M059J (cell line): ENCODE results near the gene KCNJ9. TPM values are rescaled to one million over a fixed set of nuclear protein-coding genes. Genes with fewer than 3 reads are reported as not detected.
"Not testable (repeated sequence)": the region's sequence is repeated elsewhere in the genome, so short reads cannot be mapped to it uniquely, and the experiment has no call there.

ENCODE experiments used
- DNase-seq: peaks from one replicate; pipeline ENCODE4 v3.0.0-alpha.2; 2012; ENCODE audit warnings: low read depth
- total RNA-seq: library from RNA; depleted of rRNA; stranded (reverse); fragments of >200 nt; shearing (Covaris generic); gene quantifications from 2 replicates; pipeline ENCODE4 v1.2.3, GENCODE V29; 2014

The KCNJ9 gene
- total RNA-seq, 1 experiment from 2014 or later: not detected

GRCh38 chr1:160103658-160104408 lies 22.5 kb downstream of the KCNJ9 start:
- DNase-seq: no peak

DNA sequence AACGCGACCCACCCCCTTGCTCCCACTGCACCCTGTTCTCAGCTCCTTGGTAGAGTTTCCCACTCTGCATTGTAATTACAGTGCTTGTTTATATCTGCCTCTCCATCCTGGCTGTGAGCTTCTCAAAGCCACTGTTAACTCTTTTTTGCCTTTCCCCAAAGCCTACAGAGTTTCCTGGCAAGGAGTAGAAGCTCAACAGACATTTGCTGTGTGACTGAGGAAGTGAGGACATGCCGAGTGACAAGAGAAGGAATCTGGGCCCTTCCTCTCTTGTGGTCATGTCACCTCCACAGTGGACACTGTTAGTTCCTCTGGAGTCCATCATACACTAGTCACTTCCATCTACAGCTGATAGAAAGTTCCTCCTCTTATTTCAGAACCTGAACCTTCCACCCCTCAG lies 23.1 kb downstream of the KCNJ9 start:
- no peak for DNase-seq

- DNase-seq: no peak
Measured at GRCh38 chr1:160105155-160105554, 23.8 kb downstream of the KCNJ9 start.

DNA sequence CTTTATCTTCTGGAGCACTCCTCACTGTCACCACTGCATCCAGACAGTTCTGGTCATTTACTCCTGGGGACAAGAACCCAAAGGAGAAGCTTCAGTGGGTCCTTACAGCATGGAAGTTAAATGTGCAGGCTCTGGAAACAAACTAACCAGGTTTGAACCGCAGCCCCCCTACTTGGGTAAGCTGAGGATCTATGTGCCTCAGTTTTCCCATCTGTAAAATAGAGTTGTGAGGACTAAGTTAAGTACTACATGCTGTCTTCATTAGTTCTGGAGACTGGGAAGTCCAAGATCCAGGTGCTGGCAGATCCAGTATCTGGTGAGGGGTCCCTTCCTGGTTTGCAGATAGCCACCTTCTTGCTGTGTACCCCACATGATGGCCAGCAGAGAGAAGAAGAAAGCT lies 26.2 kb downstream of the KCNJ9 start:
- no peak for DNase-seq

- peak; percentile 52 for DNase-seq
Measured at GRCh38 chr1:160108888-160109662, 27.7 kb downstream of the KCNJ9 start.

GRCh38 chr1:160109686-160110085 lies 28.3 kb downstream of the KCNJ9 start:
- no peak for DNase-seq

DNA sequence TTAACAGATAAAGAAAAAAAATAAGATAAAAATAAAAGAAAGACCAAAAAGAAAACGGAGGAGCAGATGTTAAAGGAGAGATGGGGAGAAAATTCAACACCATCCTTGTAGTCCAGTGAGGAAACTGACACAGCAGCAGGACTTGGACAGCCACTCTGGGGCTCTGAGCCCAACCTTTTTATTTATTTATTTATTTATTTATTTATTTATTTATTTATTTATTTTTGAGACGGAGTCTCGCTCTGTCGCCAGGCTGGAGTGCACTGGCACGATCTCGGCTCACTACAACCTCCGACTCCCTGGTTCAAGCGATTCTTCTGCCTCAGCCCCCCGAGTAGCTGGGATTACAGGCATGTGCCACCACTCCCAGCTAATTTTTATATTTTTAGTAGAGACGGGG lies 30.1 kb downstream of the KCNJ9 start:
- DNase-seq: not testable (repeated sequence)

DNA sequence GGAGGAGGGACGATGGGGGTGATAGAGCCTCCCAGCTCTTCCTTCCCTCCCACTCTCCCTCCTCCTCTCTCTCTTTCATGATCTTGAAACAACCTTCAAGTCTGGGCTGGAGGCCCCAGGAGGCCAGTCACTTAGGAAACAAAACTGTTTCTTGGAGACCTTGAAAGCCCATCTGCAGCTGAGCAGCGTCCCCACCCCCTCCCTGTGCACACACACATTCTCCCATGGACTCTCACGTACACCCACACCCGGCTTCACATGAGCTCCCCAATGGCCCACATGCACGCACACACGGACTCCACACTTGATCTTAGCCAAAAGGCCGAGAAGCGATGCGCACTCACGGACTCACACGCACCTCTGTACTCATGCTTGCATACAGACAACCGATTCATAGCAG lies 31.0 kb downstream of the KCNJ9 start:
- no peak for DNase-seq

DNA sequence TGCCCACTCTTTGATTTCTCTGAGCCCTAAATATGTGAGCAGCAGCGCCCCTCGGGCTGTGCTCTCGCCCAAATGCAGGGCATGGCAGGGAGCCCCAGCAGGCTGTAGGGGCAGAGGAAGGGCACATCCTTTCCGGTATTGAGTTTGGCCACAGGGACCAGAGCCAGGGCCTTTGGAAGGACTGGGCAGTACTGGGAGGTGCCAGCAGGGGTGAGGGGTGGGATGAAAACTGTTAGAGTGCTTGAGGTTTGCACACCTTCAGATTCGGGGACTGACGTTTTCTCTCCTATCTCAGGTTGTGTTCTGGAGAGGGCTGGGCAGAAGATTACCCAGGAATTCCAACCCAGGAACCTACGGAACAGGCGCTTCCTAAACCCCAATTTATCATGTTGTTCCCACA lies 32.1 kb downstream of the KCNJ9 start:
- no peak for DNase-seq

- DNase-seq: no peak
Measured at GRCh38 chr1:160114085-160114484, 32.7 kb downstream of the KCNJ9 start.

DNA sequence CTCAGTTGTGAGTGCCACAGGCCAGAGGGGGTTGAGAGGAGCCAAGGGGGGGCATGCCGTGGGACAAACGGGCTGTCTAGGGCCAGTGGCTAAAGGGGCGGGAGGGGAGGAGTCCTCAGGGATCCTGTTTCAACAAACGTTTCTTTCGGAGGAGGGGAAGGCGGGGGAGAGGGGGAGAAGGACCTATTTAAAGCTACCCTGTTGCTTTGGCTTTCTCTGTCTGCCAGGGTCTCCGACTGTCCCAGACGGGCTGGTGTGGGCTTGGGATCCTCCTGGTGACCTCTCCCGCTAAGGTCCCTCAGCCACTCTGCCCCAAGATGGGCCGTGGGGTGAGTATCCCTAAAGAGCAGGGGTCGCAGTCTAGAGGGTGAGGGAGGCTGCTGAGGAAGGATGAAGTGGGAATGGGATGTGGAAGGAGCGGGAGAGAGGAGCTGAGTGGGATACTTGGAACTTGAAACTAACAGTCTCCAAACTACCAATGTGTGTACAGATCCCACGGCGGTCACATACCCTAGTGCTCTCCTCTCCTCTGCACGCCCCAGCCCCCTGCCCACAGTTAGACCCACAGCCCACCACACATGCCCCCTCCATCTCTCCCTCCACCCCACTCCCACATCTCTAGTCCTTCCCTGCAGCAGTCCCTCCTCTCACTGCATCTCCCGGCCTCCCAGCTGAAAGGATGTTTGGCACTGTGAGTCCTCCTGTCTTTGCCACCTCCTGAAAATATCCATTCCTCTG lies 34.4 kb downstream of the KCNJ9 start, which contains the start of gene ATP1A2:
TSS of gene ATP1A2 (plus strand) at position 215 of the 738 bp plus-strand sequence. CDS start at position 318, 103 bp downstream.
- DNase-seq: no peak

DNA sequence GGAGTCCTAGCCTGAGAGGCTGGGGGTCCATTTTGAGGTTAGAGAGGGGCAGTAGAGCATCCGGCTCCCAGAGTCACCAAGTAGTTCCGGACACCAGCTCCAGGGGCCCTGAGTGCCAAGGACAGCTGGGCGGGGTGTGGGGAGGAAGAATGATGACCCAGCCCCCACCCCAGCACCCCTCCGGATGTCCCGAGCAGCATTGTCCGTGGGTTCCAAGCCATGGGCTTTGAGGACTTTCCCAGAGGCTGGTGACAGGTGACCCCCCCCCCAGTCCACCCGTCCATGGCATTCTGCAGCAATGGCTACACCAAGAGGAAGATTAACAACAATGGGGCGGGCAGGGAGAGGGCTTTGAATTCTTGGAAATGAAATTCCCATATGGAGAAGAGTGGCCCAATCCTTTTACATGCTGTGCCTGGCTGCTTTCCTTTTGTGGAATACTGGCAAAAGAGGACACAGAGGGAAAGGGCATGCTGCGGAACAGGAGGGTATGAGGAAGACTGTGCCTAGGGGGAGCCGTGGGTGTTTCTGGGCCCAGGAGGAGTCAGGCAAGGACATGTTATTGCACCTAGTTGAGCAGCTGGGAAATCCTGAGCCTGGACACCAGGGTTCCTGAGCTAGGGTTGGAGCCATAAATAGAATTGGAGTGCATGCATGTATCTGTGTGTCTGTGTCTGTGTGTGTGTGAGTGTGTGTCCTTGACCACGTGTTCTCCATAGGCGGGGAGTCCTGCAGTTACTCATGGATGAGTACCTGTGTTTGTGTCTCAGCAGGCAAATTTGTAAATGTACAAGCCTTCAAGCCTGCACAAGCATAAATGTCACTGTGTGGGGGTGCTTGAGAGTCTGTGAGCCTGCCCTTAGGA lies 35.2 kb downstream of the KCNJ9 start:
- peak; percentile 17 for DNase-seq

- DNase-seq: no peak
Measured at GRCh38 chr1:160117300-160117699, 36.0 kb downstream of the KCNJ9 start.

GRCh38 chr1:160117709-160118183 lies 36.4 kb downstream of the KCNJ9 start:
- no peak for DNase-seq

DNA sequence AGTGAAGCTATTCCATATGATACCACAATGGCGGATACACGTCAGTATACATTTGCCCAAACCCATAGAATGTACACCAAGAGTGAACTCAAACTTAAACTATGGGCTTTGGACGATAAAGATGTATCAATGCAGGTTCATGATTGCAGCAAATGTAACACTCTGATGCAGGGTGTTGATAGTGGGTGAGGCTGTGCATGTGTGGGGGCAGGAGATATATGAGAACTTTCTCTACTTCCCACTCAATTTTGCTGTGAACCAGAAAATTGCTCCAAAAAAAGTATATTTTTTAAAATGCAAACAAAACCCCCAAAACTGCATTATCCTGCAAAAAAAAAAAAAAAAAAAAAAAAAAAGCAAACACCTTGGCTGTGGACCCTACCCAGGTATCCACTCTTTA lies 37.6 kb downstream of the KCNJ9 start:
- DNase-seq: no peak

GRCh38 chr1:160120797-160121196 lies 39.5 kb downstream of the KCNJ9 start:
- no peak for DNase-seq

DNA sequence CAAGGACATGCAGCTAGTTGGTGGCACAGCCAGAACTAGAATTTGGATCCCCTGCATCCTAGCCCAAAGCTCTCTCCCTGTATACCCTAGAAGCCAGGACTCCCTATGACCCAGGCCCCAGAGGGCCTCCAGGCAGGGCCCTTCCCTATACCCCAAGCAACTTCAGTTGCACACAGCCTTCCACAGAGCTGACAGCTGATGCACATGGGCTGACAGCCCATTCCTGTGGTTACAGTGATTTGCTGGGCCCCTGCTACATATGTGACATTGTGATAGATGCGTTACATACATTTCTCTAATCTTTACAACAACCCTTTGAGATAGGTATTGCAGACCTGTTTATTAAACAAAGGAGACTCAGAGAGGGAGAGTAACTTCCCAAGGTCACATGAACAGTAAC lies 40.0 kb downstream of the KCNJ9 start:
- DNase-seq: no peak

DNA sequence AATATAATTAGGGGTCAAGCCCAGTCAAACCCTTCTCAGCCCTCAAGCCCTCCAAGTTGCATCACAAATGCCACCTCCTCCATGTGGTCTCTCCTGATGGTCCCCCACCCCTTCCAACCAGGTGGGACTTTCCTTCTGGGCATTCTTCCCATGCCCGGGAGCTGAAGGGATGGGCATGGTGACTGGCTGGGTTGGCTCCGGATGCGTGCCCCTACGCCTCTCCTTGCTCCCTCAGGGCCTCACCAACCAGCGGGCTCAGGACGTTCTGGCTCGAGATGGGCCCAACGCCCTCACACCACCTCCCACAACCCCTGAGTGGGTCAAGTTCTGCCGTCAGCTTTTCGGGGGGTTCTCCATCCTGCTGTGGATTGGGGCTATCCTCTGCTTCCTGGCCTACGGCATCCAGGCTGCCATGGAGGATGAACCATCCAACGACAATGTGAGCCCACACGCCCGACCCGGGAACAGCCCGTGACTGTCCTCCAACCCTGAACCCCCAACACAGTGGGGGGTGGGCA lies 41.7 kb downstream of the KCNJ9 start:
- no peak for DNase-seq

- no peak for DNase-seq
Measured at GRCh38 chr1:160123726-160124125, 42.4 kb downstream of the KCNJ9 start.

- peak; percentile 98 for DNase-seq
Measured at GRCh38 chr1:160124705-160125478, 43.6 kb downstream of the KCNJ9 start.
